ENCODE data around the gene FGFR2.

DNA sequence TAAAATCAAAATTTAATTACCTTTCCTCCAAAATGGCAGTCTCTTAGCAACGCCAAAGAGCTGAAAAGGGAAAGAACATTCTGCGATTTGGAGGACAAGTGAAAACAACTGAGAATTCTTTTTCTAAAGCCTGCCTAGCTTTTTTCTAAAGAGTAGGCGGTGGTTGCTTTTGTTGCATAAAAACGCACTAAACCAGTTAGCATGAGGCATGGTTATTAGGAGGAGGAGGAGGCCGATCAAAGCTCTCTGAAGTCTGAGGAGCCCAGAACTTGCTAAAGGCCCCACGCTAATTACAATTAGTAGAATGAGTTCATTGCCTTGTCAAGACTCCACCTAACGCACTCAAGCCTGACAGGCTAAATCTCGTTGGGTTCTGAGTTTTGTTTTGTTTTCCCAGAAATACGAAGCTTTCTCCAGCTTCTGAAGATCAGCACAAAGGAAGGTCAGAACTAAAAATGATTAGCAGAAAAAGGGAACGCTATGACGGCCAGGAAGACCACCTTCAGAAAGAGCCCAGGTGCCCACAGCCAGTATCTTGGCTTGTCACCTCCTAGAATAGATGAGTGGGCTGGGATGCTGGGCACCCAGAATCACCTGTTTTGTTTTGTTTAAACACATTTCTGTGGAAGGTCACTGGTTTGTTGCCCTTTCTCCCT is 72.0 kb downstream of the FGFR2 start:
- TF ChIP-seq, protein P1, sequence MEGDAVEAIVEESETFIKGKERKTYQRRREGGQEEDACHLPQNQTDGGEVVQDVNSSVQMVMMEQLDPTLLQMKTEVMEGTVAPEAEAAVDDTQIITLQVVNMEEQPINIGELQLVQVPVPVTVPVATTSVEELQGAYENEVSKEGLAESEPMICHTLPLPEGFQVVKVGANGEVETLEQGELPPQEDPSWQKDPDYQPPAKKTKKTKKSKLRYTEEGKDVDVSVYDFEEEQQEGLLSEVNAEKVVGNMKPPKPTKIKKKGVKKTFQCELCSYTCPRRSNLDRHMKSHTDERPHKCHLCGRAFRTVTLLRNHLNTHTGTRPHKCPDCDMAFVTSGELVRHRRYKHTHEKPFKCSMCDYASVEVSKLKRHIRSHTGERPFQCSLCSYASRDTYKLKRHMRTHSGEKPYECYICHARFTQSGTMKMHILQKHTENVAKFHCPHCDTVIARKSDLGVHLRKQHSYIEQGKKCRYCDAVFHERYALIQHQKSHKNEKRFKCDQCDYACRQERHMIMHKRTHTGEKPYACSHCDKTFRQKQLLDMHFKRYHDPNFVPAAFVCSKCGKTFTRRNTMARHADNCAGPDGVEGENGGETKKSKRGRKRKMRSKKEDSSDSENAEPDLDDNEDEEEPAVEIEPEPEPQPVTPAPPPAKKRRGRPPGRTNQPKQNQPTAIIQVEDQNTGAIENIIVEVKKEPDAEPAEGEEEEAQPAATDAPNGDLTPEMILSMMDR (IDR thresholded peaks at IDR 0.05; ENCODE audit: low read depth, low read length) = no peak
- TF ChIP-seq EZH2phosphoT487 (IDR thresholded peaks at IDR 0.05; ENCODE audit: low read depth) = no peak

Data from OCI-LY3 (cell line).